Ureter (tissue), 1 donor: ENCODE measurements around the gene KLHL13. TPM values are rescaled to one million over a fixed set of nuclear protein-coding genes. Genes with fewer than 3 reads are reported as not detected.

Source experiments
- DNase-seq: peaks from one replicate; pipeline ENCODE4 v3.0.0-alpha.2; 2020; ENCODE audit warnings: low spot score
- total RNA-seq: library from RNA; stranded (reverse); gene quantifications from one replicate; pipeline ENCODE4 v1.2.4, GENCODE V29; 2023
- donor health status: DM: yes; HTN: yes; CAD: no.

Gene KLHL13
- total RNA-seq, 1 donor from 2014 or later, result 14.2 TPM

DNA sequence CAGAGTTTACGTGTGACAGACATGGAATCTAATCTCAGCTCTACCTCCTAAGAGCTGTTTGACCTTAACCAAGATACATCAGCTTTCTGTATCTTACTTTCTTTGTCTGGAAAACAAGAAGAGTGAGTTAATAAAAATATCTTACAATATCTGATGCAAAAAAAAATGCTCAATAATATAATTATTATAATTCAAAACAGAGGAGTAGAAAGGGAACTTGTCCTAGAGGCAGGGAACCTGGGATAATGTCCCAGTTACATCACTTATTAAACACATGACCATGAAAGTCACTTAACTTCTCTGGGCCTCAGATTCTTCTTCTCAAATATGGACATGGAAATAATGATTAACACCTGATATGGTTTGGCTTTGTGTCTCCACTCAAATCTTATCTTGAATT lies 256.1 kb downstream of the KLHL13 start:
- no peak for DNase-seq

DNA sequence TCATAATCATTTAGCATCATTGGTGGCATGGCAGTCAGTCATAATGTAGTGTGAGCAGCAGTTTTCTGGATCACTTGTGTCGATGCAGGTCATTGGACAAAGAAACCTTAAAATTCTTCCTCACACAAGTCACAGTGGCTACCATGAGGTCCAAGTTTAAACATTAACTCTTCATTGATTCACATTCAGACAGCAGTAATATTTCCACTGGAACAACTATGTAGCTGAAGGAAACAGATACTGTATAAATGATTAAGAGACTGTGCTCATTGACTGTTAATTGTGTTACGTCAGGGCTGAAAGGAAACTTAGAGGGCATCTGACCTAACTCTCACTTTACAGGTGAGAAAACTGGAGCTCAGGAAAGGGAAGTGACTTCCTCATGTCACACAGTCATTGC lies 261.8 kb downstream of the KLHL13 start:
- DNase-seq, result no peak

DNA sequence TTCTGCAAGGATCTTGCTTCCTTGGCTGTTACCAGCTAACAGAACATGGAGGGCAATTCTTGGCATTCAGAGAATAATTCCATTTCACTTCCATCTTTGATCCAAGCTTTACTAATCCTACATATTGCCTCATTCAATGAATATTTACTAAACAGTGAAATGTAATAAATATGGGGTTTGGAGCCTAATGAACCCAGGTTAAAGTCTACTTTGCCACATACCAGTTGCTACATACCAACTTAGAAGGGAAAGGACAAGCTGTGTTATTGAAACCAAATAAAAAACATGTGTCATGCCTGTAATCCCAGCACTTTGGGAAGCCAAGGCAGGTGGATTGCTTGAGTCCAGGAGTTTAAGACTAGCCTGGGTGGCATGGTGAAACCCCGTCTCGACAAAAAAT lies 265.6 kb downstream of the KLHL13 start:
- no peak for DNase-seq

Other genes with a start within 250 kb of the KLHL13 start
- 15.9 TPM for gene WDR44, start 229.3 kb upstream of the KLHL13 start, total RNA-seq